ENCODE data around the gene REEP2. TPM values are rescaled to one million over a fixed set of nuclear protein-coding genes. Genes with fewer than 3 reads are reported as not detected.

REEP2 gene
- polyA plus RNA-seq, 1 experiment, result 24.7 TPM

DNA sequence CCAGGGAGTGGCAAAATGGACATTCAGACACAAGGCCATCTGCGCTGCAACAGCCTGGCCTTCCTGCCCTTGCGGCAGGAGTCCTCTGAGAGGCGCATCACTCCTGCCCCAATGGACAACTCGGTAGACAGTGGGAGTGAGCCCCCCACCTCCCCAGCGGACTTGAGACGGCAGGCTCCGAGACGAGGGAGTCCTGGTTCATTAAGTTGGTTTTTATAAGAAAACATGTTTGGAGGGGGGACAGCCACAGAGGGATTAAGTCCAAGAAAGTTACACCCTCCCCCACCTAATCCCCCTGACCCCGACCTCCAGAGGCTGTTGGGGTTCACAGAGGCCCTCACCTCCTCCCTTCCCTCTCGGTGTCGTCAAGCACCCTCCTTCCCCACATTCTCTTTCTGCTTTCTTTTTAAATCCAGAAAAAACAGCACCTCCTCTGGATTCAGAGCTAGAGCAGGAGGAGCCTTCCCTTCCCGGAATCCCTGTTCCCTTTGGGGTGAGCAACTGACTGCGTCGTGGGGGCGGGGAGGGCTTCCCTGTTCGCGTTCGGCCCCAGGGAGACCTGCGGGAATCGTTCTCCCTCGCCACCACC is 24.7 kb downstream of the REEP2 start:
- H3K4me3 ChIP-seq (ENCODE audit: low read depth, low read length), result peak overlapping the region; percentile 68
- CTCF ChIA-PET, result interaction anchor here (0.6 to 3.6 kb wide), 8 partner anchors 11 to 653 kb away, joined by 3 to 32 read pairs (median 8); no protein-coding TSS in a partner anchor
- POLR2A ChIA-PET, result interaction anchor here (0.7 to 2.9 kb wide), 5 partner anchors 14 to 125 kb away, joined by 3 to 13 read pairs (median 5); partner anchors contain the start of genes FAM53C, HSPA9 and REEP2
- H3K27me3 ChIP-seq (ENCODE audit: control insufficient read depth, insufficient read depth, low read length), result no peaks in the 10 kb centered on the region
- peak overlapping the region; percentile 90 for H3K27ac ChIP-seq (ENCODE audit: low read depth, low read length)
- H3K9me3 ChIP-seq (ENCODE audit: control insufficient read depth, insufficient read depth, low read length), result peaks cover 8% of the 10 kb centered on the region; the same call in 1 of the 2 replicates
- TF ChIP-seq, protein P1, sequence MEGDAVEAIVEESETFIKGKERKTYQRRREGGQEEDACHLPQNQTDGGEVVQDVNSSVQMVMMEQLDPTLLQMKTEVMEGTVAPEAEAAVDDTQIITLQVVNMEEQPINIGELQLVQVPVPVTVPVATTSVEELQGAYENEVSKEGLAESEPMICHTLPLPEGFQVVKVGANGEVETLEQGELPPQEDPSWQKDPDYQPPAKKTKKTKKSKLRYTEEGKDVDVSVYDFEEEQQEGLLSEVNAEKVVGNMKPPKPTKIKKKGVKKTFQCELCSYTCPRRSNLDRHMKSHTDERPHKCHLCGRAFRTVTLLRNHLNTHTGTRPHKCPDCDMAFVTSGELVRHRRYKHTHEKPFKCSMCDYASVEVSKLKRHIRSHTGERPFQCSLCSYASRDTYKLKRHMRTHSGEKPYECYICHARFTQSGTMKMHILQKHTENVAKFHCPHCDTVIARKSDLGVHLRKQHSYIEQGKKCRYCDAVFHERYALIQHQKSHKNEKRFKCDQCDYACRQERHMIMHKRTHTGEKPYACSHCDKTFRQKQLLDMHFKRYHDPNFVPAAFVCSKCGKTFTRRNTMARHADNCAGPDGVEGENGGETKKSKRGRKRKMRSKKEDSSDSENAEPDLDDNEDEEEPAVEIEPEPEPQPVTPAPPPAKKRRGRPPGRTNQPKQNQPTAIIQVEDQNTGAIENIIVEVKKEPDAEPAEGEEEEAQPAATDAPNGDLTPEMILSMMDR (IDR thresholded peaks at IDR 0.05; ENCODE audit: low read depth, low read length), result 0 out of 2 replicates have a peak, but pooled peaks have one; percentile 8
- DNase-seq (ENCODE audit: low read depth, low spot score), result no peak

DNA sequence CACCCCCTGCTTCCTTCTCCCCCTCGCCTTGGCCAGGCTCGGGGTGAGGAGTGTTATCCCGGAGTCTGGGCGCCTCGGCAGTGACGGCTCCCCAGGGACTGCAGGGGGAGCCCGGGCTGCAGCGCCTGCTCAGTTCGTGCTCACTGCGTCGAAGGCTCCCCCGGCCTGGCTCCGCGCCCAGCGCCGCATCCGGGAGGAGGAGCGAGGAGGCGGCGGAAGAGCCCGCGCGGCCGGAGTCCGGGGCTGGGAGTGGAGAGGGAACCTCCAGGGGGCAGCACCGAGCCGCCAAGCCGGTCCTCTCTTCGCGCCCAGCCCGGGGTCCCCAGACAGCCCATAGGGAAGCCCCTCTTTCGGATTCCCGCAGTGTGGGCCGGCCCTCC is 25.1 kb downstream of the REEP2 start:
- DNase-seq (ENCODE audit: low read depth, low spot score), result peak; percentile 93
- Histone ChIP-seq H3K27ac (ENCODE audit: low read depth, low read length) (peak overlapping the region; percentile 96), H3K4me3 (ENCODE audit: low read depth, low read length) (peak overlapping the region; percentile 94), H3K27me3 (ENCODE audit: control insufficient read depth, insufficient read depth, low read length) (no peaks in the 10 kb centered on the region), H3K9me3 (ENCODE audit: control insufficient read depth, insufficient read depth, low read length) (peaks cover 8% of the 10 kb centered on the region; the same call in 1 of the 2 replicates)
- POLR2A ChIA-PET, result interaction anchor here (0.7 to 2.9 kb wide), 7 partner anchors 14 to 126 kb away, joined by 3 to 26 read pairs (median 6); partner anchors contain the start of genes FAM53C, HSPA9 and REEP2
- TF ChIP-seq, protein P1 (IDR thresholded peaks at IDR 0.05; ENCODE audit: low read depth, low read length), result peak; percentile 74
- CTCF ChIA-PET, result interaction anchor here (0.7 to 3.4 kb wide), 10 partner anchors 12 to 652 kb away, joined by 3 to 32 read pairs (median 6); partner anchors contain the start of genes KDM3B and REEP2

DNA sequence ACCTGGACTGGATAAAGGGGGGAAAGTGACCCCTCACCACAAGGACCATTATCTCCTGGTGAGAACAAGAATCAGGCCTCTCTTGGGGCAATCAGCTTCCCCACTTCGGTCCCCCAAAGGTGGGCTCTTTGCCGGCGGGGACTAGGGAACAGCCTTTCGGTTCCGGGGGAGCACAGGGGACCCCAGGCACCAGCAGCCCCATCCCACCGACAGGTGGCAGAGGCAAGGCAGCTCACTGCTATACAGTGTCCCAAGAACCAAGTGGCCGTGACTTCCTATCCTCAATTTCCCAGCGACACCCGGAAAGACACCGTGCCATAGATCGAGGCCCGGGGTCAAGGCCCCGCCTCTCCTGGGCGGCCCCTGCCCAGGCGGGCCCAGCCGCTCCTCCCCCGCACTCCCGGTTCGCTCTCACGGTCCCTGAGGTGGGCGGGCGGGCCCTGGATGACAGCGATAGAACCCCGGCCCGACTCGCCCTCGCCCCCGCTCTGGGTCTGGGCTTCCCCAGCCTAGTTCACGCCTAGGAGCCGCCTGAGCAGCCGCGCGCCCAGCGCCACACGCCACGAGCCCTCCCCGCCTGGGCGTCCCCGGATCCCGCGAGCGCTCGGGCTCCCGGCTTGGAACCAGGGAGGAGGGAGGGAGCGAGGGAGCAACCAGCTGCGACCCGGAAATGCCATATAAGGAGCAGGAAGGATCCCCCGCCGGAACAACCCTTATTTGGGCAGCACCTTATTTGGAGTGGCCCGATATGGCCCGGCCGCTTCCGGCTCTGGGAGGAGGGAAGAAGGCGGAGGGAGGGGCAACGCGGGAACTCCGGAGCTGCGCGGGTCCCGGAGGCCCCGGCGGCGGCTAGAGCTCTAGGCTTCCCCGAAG is 25.8 kb downstream of the REEP2 start:
- Histone ChIP-seq H3K4me3 (ENCODE audit: low read depth, low read length) (peak overlapping the region; percentile 94), H3K27ac (ENCODE audit: low read depth, low read length) (peak overlapping the region; percentile 96), H3K9me3 (ENCODE audit: control insufficient read depth, insufficient read depth, low read length) (peaks cover 8% of the 10 kb centered on the region; the same call in 1 of the 2 replicates), H3K27me3 (ENCODE audit: control insufficient read depth, insufficient read depth, low read length) (no peaks in the 10 kb centered on the region)
- DNase-seq (ENCODE audit: low read depth, low spot score), result peak; percentile 99
- TF ChIP-seq, protein P1 (IDR thresholded peaks at IDR 0.05; ENCODE audit: low read depth, low read length), result no peak
- ChIA-PET CTCF (interaction anchor here (1.0 to 3.4 kb wide), 10 partner anchors 9 to 112 kb away, joined by 3 to 32 read pairs (median 6); partner anchors contain the start of genes KDM3B and REEP2), POLR2A (interaction anchor here (0.8 to 2.9 kb wide), 13 partner anchors 9 to 127 kb away, joined by 3 to 26 read pairs (median 7); partner anchors contain the start of genes ETF1, FAM53C, HSPA9 and REEP2)

DNA sequence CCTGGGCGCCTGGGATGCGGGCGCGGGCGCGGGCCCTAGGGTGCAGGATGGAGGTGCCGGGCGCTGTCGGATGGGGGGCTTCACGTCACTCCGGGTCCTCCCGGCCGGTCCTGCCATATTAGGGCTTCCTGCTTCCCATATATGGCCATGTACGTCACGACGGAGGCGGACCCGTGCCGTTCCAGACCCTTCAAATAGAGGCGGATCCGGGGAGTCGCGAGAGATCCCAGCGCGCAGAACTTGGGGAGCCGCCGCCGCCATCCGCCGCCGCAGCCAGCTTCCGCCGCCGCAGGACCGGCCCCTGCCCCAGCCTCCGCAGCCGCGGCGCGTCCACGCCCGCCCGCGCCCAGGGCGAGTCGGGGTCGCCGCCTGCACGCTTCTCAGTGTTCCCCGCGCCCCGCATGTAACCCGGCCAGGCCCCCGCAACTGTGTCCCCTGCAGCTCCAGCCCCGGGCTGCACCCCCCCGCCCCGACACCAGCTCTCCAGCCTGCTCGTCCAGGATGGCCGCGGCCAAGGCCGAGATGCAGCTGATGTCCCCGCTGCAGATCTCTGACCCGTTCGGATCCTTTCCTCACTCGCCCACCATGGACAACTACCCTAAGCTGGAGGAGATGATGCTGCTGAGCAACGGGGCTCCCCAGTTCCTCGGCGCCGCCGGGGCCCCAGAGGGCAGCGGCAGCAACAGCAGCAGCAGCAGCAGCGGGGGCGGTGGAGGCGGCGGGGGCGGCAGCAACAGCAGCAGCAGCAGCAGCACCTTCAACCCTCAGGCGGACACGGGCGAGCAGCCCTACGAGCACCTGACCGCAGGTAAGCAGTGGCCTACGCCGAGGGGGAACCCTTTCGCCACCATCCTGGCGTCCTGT is 26.6 kb downstream of the REEP2 start, which contains the start of gene EGR1:
Gene EGR1, plus strand, starts transcription at position 219 of the 864 bp plus-strand sequence. Its CDS starts 283 bp downstream, at position 502.
- Histone ChIP-seq H3K9me3 (ENCODE audit: control insufficient read depth, insufficient read depth, low read length) (peaks cover 8% of the 10 kb centered on the region; the same call in 1 of the 2 replicates), H3K27me3 (ENCODE audit: control insufficient read depth, insufficient read depth, low read length) (no peaks in the 10 kb centered on the region), H3K27ac (ENCODE audit: low read depth, low read length) (peak within 1 kb of the TSS; percentile 96), H3K4me3 (ENCODE audit: low read depth, low read length) (peak within 1 kb of the TSS; percentile 94)
- CTCF ChIA-PET, result interaction anchor here (0.6 to 3.4 kb wide), 11 partner anchors 10 to 113 kb away, joined by 3 to 32 read pairs (median 6); partner anchors contain the start of genes KDM3B and REEP2
- DNase-seq (ENCODE audit: low read depth, low spot score), result peak; percentile 88
- TF ChIP-seq, protein P1 (IDR thresholded peaks at IDR 0.05; ENCODE audit: low read depth, low read length), result no peak
- POLR2A ChIA-PET, result interaction anchor here (0.6 to 2.9 kb wide), 17 partner anchors 8 to 1186 kb away, joined by 3 to 26 read pairs (median 6); partner anchors contain the start of genes ETF1, FAM53C, HSPA9 and MATR3

Measured in AG04450 (cell line).